ENCODE measurements around the gene PDE6A.
"Not testable (repeated sequence)": the region's sequence is repeated elsewhere in the genome, so short reads cannot be mapped to it uniquely, and the experiment has no call there.

DNA sequence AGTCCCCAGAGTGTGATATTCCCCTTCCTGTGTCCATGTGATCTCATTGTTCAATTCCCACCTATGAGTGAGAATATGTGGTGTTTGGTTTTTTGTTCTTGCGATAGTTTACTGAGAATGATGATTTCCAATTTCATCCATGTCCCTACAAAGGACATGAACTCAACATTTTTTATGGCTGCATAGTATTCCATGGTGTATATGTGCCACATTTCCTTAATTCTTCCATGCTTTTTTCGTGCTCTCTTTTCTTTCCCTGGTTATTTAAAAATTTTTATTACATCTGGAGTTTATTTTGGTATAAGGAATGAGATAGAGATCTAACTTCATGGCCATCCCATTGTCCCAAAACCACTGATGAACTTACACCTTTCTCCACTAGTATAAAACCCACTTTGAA is 65.0 kb downstream of the PDE6A start:
- not testable (repeated sequence) for TF ChIP-seq POLR2A (IDR thresholded peaks at IDR 0.05; ENCODE audit: low read length); GATA1 (IDR thresholded peaks at IDR 0.05; ENCODE audit: low read depth, low read length)

Data from erythroblast (primary cell).